Parathyroid adenoma (tissue), 2 donors: ENCODE data around the gene TCF3.

Source experiments
- H2AFZ ChIP-seq: fragments of 300-600 bp; sonication (generic); one replicate; pipeline ENCODE4 v1.7.0; 2017; ENCODE audit warnings: antibody characterized with exemption, mild to moderate bottlenecking
- H3K27ac ChIP-seq: fragments of 300-600 bp; sonication (generic); one replicate; pipeline ENCODE4 v1.7.0; 2017
- H3K27me3 ChIP-seq: fragments of 300-600 bp; sonication (generic); one replicate; pipeline ENCODE4 v1.7.0; 2017; ENCODE audit warnings: low read length; ENCODE audit not compliant: control insufficient read depth, insufficient read depth
- H3K36me3 ChIP-seq: fragments of 300-600 bp; sonication (generic); one replicate; pipeline ENCODE4 v1.7.0; 2017; ENCODE audit warnings: low read length; ENCODE audit not compliant: control insufficient read depth, insufficient read depth
- H3K4me1 ChIP-seq: fragments of 300-600 bp; sonication (generic); one replicate; pipeline ENCODE4 v1.7.0; 2017; ENCODE audit warnings: control low read depth
- H3K4me2 ChIP-seq: fragments of 300-600 bp; sonication (generic); one replicate; pipeline ENCODE4 v1.7.0; 2017; ENCODE audit warnings: low read length
- H3K4me3 ChIP-seq: fragments of 300-600 bp; sonication (generic); one replicate; pipeline ENCODE4 v1.7.0; 2017; ENCODE audit warnings: low read depth, low read length
- H3K79me2 ChIP-seq: fragments of 300-600 bp; sonication (generic); one replicate; pipeline ENCODE4 v1.7.0; 2017; ENCODE audit warnings: control low read depth
- H3K9ac ChIP-seq: fragments of 300-600 bp; sonication (generic); one replicate; pipeline ENCODE4 v1.7.0; 2017; ENCODE audit warnings: mild to moderate bottlenecking
- H3K9me3 ChIP-seq: fragments of 300-600 bp; sonication (generic); one replicate; pipeline ENCODE4 v1.7.0; 2017; ENCODE audit warnings: low read length; ENCODE audit not compliant: control insufficient read depth
- TF ChIP-seq, protein P1 (sequence below): fragments of 300-600 bp; sonication (generic); IDR thresholded peaks from one replicate; pipeline ENCODE4 v1.7.0; 2017; ENCODE audit warnings: antibody characterized with exemption, mild to moderate bottlenecking
- donor health status: primary hyperparathyroidism.

Gene TCF3

GRCh38 chr19:1580382-1580781 lies 72.0 kb downstream of the TCF3 start:
- no peak overlapping the region for H3K9ac ChIP-seq
- TF ChIP-seq, protein P1, sequence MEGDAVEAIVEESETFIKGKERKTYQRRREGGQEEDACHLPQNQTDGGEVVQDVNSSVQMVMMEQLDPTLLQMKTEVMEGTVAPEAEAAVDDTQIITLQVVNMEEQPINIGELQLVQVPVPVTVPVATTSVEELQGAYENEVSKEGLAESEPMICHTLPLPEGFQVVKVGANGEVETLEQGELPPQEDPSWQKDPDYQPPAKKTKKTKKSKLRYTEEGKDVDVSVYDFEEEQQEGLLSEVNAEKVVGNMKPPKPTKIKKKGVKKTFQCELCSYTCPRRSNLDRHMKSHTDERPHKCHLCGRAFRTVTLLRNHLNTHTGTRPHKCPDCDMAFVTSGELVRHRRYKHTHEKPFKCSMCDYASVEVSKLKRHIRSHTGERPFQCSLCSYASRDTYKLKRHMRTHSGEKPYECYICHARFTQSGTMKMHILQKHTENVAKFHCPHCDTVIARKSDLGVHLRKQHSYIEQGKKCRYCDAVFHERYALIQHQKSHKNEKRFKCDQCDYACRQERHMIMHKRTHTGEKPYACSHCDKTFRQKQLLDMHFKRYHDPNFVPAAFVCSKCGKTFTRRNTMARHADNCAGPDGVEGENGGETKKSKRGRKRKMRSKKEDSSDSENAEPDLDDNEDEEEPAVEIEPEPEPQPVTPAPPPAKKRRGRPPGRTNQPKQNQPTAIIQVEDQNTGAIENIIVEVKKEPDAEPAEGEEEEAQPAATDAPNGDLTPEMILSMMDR = no peak
- H3K4me3 ChIP-seq = no peak overlapping the region
- H3K4me2 ChIP-seq = no peak overlapping the region
- no peaks in the 10 kb centered on the region for H3K4me1 ChIP-seq
- H3K27ac ChIP-seq = no peak overlapping the region
- H2AFZ ChIP-seq = no peak overlapping the region
- no peaks in the 10 kb centered on the region for H3K9me3 ChIP-seq
- peaks cover 20% of the 10 kb centered on the region for H3K79me2 ChIP-seq
- H3K36me3 ChIP-seq = no peaks in the 10 kb centered on the region
- no peaks in the 10 kb centered on the region for H3K27me3 ChIP-seq

DNA sequence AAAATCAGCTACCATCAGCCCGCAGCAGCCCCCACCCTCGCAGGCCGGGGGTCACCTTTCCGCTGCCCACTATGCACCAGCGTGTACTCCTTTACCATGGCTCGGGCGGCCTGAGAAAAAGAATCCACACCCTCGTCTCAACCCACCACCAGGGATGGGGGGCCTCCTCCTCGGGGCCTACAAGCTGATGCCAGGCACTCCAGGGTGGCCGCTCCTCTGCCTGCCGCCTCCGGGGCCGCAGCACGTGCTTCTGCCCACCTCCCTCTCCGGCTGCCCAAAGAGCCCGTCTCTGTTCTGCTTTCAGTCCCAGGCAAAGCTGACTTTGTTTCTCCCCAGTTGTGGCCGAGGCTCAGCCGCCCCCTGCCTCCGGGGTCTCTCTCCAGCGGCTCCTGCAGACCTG lies 73.2 kb downstream of the TCF3 start:
- no peaks in the 10 kb centered on the region for H3K4me1 ChIP-seq
- no peak overlapping the region for H3K4me3 ChIP-seq
- no peak overlapping the region for H3K9ac ChIP-seq
- H3K9me3 ChIP-seq = no peaks in the 10 kb centered on the region
- no peaks in the 10 kb centered on the region for H3K27me3 ChIP-seq
- no peak overlapping the region for H3K4me2 ChIP-seq
- H3K79me2 ChIP-seq = peaks cover 11% of the 10 kb centered on the region
- TF ChIP-seq, protein P1 = no peak
- no peak overlapping the region for H2AFZ ChIP-seq
- no peaks in the 10 kb centered on the region for H3K36me3 ChIP-seq
- no peak overlapping the region for H3K27ac ChIP-seq

- Histone ChIP-seq H3K4me1 (no peaks in the 10 kb centered on the region), H3K36me3 (no peaks in the 10 kb centered on the region), H3K27ac (no peak overlapping the region), H3K4me2 (no peak overlapping the region), H3K9me3 (no peaks in the 10 kb centered on the region), H3K9ac (no peak overlapping the region), H3K4me3 (no peak overlapping the region), H3K79me2 (peaks cover 5% of the 10 kb centered on the region), H3K27me3 (no peaks in the 10 kb centered on the region), H2AFZ (no peak overlapping the region)
- TF ChIP-seq, protein P1 = no peak
Observed at GRCh38 chr19:1577929-1578618, 74.3 kb downstream of the TCF3 start.

DNA sequence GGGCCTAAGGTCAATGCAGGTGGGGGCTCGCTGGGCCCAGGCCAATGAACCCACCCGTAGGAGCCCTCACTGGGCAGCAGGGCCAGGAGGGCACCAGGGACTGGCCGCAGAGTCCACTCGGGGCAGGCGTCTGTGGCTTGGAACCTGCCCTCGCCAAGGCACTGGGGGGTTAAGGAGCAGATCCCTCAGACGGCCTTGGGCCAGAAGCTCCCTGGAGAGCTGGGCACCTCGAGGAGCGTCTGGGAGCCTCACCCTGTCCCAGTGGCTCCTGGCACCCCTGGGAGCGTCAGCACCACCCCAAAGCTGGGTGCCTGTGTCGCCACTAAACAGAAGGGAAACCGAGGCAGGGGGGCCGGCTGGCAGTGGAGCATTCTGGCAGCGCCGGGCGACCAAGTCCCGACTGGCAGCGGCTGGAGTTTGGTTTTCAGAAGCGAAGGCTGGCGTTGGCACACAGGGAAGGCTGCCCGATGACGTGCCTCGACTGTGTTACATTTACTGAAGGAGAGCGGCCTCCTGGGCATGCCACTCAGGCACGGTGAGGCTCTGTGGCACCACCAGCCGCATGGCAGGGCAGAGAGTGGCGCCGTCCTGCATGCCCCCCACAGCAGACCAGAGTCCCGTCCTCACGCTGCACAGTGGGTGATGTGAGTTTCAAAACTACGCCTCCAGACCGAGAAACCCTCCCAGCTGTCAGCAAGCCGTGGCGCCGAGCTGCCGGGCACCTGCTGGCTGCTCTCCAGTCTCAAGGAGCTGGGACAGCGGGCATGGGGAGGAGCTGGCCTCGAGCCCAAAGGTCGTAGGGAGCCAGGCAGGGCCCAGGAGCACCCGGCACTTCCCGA lies 75.1 kb downstream of the TCF3 start:
- no peak overlapping the region for H3K4me3 ChIP-seq
- H3K27ac ChIP-seq = no peak overlapping the region
- H3K36me3 ChIP-seq = no peaks in the 10 kb centered on the region
- H3K4me1 ChIP-seq = no peaks in the 10 kb centered on the region
- H3K79me2 ChIP-seq = peaks cover 2% of the 10 kb centered on the region
- TF ChIP-seq, protein P1 = no peak
- H2AFZ ChIP-seq = no peak overlapping the region
- no peaks in the 10 kb centered on the region for H3K27me3 ChIP-seq
- H3K9me3 ChIP-seq = no peaks in the 10 kb centered on the region
- H3K9ac ChIP-seq = no peak overlapping the region
- H3K4me2 ChIP-seq = no peak overlapping the region
